ENCODE measurements around the gene CHST14.

The CHST14 gene

GRCh38 chr15:40472171-40472727 lies 1.5 kb downstream of the CHST14 start:
- Histone ChIP-seq H3K4me2 (ENCODE audit: low read length) (peak overlapping the region; percentile 90), H4K20me1 (ENCODE audit: control insufficient read depth, insufficient read depth, low read depth, low read length) (no peaks in the 10 kb centered on the region), H3K79me2 (ENCODE audit: control insufficient read depth, low read length) (peaks cover 3% of the 10 kb centered on the region; the same call in 1 of the 2 replicates), H3K9me3 (ENCODE audit: control insufficient read depth, insufficient read depth, low read length) (no peaks in the 10 kb centered on the region), H3K9me2 (replicated peaks; ENCODE audit: control insufficient read depth, low read length) (no peaks in the 10 kb centered on the region), H3K27me3 (ENCODE audit: control insufficient read depth, low read length) (peaks cover 7% of the 10 kb centered on the region; the same call in 1 of the 2 replicates), H3K4me3 (ENCODE audit: low read length) (peak overlapping the region; percentile 76), H3F3A (ENCODE audit: control insufficient read depth, insufficient read depth) (peaks cover 14% of the 10 kb centered on the region), H3K36me3 (ENCODE audit: control insufficient read depth, low read length) (no peaks in the 10 kb centered on the region), H3K27ac (ENCODE audit: low read depth, low read length) (no peak overlapping the region), H3K4me1 (ENCODE audit: control insufficient read depth, low read length) (peaks cover 15% of the 10 kb centered on the region)
- TF ChIP-seq EZH2phosphoT487 (IDR thresholded peaks at IDR 0.05; ENCODE audit: borderline replicate concordance, low read length) (no peak), CTCF (IDR thresholded peaks at IDR 0.05; ENCODE audit: low read depth, low read length, poor library complexity, severe bottlenecking) (no peak)

- Histone ChIP-seq H3F3A (ENCODE audit: control insufficient read depth, insufficient read depth) (peaks cover 7% of the 10 kb centered on the region), H3K79me2 (ENCODE audit: control insufficient read depth, low read length) (peaks cover 3% of the 10 kb centered on the region; the same call in 1 of the 2 replicates), H3K4me1 (ENCODE audit: control insufficient read depth, low read length) (peaks cover 15% of the 10 kb centered on the region), H3K9me3 (ENCODE audit: control insufficient read depth, insufficient read depth, low read length) (no peaks in the 10 kb centered on the region), H3K36me3 (ENCODE audit: control insufficient read depth, low read length) (no peaks in the 10 kb centered on the region), H4K20me1 (ENCODE audit: control insufficient read depth, insufficient read depth, low read depth, low read length) (no peaks in the 10 kb centered on the region), H3K9me2 (replicated peaks; ENCODE audit: control insufficient read depth, low read length) (no peaks in the 10 kb centered on the region), H3K4me2 (ENCODE audit: low read length) (no peak overlapping the region), H3K4me3 (ENCODE audit: low read length) (no peak overlapping the region), H3K27me3 (ENCODE audit: control insufficient read depth, low read length) (peaks cover 21% of the 10 kb centered on the region), H3K27ac (ENCODE audit: low read depth, low read length) (no peak overlapping the region)
- TF ChIP-seq CTCF (IDR thresholded peaks at IDR 0.05; ENCODE audit: low read depth, low read length, poor library complexity, severe bottlenecking) (no peak), EZH2phosphoT487 (IDR thresholded peaks at IDR 0.05; ENCODE audit: borderline replicate concordance, low read length) (no peak)
These were observed 3.8 kb downstream of the CHST14 start for GRCh38 chr15:40474581-40474980.

GRCh38 chr15:40477642-40478327 lies 7.0 kb downstream of the CHST14 start:
- Histone ChIP-seq H3K4me3 (ENCODE audit: low read length) (no peak overlapping the region), H3K36me3 (ENCODE audit: control insufficient read depth, low read length) (no peaks in the 10 kb centered on the region), H3K4me2 (ENCODE audit: low read length) (no peak overlapping the region), H4K20me1 (ENCODE audit: control insufficient read depth, insufficient read depth, low read depth, low read length) (no peaks in the 10 kb centered on the region), H3K79me2 (ENCODE audit: control insufficient read depth, low read length) (no peaks in the 10 kb centered on the region), H3K9me2 (replicated peaks; ENCODE audit: control insufficient read depth, low read length) (no peaks in the 10 kb centered on the region), H3K27ac (ENCODE audit: low read depth, low read length) (no peak overlapping the region), H3K27me3 (ENCODE audit: control insufficient read depth, low read length) (peaks cover 47% of the 10 kb centered on the region), H3K9me3 (ENCODE audit: control insufficient read depth, insufficient read depth, low read length) (no peaks in the 10 kb centered on the region), H3F3A (ENCODE audit: control insufficient read depth, insufficient read depth) (no peaks in the 10 kb centered on the region), H3K4me1 (ENCODE audit: control insufficient read depth, low read length) (no peaks in the 10 kb centered on the region)
- TF ChIP-seq EZH2phosphoT487 (IDR thresholded peaks at IDR 0.05; ENCODE audit: borderline replicate concordance, low read length) (no peak), CTCF (IDR thresholded peaks at IDR 0.05; ENCODE audit: low read depth, low read length, poor library complexity, severe bottlenecking) (no peak)

All from DOHH2 (cell line).